GM18909 (cell line): ENCODE measurements around the gene ITK.
"Not testable (repeated sequence)": the region's sequence is repeated elsewhere in the genome, so short reads cannot be mapped to it uniquely, and the experiment has no call there.

Experiments used
- ATAC-seq: cut with Tn5 transposase; IDR thresholded peaks from one replicate; pipeline ENCODE4 v1.9.1; 2021; ENCODE audit warnings: mild to moderate bottlenecking; ENCODE audit not compliant: unreplicated experiment, poor library complexity

The ITK gene

GRCh38 chr5:157166214-157167213 is 14.1 kb upstream of the ITK start, which contains the start of gene GARIN3:
Gene GARIN3, minus strand, starts transcription at chr5:157166264. Its CDS starts 96 bp downstream, at chr5:157166168.
- no peak for ATAC-seq

DNA sequence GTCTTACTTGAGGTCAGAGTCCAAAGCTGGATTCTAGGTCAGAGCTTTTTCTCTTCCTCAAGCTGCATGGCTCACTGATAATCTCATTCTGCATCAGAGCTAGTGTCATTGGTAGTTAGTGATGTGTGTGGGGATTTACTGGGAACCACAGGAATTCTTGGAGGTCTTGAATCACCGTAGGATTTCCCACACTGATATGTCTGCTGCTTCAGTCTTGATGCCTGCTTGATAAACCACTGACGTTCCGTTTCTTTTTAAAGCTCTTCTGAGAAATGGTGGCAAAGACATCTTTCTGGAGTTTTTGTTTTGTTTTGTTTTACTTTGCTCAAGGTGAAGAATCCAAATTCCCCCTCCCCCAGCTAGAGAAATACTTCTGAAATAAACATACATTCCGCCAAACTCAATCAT is 13.4 kb upstream of the ITK start:
- no peak for ATAC-seq

DNA sequence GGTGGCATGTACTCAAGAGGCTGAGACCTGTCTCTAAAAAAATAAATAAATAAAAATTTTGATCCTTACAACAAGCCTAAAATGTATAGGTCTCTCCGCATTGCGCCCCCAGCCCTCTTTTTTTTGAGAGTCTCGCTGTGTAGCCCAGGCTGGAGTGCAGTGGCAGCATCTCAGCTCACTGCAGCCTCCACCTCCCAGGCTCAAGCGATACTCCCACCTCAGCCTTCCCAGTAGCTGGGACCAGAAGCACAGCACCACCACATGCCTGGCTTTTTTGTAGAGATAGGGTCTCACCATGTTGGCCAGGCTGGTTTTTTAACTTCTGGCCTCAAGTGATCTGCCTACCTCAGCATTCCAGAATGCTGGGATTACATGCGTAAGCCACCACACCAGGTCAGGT is 12.4 kb upstream of the ITK start:
- no peak for ATAC-seq

DNA sequence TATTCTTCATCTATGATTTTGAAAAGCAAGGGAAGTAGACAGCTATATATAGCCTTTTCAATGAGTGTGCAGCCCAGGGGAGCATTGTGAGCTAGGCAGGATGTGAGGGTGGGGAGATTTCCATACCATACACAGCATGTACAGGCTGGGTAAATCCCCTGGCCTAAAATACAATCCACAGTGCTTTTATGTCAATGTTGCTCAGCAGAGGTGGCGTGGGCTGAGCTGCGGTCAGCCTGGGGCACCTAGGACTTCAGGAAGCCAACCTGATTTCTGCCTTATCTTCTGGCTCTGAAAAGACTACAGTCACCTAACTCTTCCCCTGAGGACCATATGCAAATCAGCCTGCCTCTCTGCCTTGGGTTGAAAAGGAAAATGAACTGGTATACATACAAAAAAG is 8.2 kb upstream of the ITK start:
- ATAC-seq, result peak; percentile 99

DNA sequence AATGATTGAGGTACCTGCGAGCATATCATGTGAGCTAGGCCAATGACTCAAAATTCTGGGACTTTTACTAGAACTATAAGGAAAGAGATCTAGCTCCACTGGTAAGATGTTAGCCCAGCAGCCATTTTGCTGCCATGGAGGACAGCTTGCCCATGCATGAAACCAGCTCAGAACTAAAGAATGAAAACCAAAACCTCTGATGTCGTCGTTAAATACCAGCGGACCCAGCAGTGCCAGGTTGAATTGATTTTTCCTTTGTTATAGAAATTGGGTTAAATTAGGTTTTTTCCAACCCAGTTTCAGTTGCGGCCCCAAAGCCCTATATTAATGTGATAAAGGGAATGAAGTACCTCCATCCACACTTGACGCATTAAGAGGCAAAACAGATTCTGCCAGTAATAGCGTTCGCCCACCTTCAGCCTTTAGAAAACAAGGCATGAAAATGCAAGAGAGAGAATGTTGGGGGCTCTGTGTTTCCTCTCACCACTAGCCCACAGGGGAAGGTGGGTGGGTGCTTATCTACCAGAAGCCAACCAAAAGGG is 5.5 kb upstream of the ITK start:
- no peak for ATAC-seq

- no peak for ATAC-seq
Measured at GRCh38 chr5:157177953-157178352, 2.7 kb upstream of the ITK start.

DNA sequence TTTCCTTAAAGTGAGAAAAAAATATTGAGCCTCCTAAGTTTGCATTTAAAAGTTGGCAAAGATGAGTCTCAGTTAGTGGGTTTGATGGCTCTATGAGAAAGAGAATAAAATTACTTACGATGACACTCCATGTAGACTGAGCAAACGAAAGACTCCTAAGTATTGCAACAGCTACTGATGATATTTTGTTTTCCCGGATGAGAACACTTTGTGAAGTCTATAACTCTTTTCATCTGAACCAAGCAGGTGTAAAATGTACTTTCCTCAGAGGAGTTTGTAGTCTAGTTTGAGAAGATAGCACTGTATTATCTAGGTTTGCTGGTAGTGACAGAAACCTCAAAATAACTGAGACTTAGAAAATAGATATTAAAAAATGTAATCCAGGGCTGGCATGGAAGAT is 1.7 kb upstream of the ITK start:
- ATAC-seq, result no peak

GRCh38 chr5:157182143-157182757 is 1.6 kb downstream of the ITK start:
- no peak for ATAC-seq

DNA sequence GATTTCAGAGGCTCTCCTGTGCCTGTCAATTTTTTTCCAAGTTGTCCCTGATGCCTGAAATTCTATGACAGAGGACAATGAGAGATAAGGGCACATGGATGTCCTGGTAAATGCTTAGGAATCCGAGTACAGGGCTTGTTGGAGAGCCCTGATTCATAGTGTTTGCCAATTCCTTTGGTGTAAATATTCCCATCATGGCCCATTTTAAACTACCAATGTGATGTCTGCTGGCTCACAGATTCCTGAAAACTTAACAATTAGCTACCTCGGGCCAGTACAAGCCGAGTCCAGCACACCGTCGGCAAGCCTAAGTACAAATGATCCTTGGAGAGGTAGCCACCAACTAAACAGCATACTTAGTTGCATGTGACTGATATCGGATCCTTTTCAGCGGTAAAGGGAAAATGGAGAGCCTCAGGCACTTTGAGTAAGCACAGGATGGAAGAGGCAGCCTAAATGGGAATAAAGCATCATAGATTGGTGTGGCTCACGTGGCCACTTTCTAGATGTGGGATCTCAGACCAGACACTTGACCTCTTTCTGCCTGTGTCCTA is 3.6 kb downstream of the ITK start:
- ATAC-seq, result no peak

- not testable (repeated sequence) for ATAC-seq
Measured at GRCh38 chr5:157185122-157185521, 4.5 kb downstream of the ITK start.

DNA sequence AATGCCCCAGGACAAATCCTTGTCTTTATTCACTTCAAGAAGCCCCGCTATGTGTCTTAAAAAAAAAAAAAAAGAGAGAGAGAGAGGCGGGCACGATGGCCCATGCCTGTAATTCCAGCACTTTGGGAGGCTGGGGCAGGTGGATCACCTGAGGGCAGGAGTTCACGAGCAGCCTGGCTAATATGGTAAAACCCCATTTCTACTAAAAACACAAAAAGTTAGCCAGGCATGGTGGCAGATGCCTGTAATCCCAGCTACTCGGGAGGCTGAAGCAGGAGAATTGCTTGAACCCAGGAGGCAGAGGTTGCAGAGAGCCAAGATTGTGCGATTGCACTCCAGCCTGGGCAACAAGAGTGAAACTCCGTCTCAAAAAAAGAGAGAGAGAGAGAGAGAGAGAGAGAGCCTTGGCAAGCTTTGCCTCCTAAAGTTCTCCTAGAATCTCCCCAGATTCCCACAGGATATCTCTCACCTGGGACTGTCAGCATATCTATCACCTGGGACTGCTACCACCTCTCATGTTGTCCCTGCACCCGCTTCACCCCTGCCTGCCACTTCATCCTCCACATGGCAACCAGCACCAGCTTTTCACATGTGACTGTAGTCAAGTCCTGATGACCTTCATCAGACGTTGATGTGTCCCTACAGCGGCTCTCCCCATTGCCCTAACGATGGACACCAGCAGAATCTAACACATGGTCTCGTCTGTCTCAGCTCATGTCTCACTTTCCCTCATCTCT is 5.8 kb downstream of the ITK start:
- ATAC-seq, result no peak

DNA sequence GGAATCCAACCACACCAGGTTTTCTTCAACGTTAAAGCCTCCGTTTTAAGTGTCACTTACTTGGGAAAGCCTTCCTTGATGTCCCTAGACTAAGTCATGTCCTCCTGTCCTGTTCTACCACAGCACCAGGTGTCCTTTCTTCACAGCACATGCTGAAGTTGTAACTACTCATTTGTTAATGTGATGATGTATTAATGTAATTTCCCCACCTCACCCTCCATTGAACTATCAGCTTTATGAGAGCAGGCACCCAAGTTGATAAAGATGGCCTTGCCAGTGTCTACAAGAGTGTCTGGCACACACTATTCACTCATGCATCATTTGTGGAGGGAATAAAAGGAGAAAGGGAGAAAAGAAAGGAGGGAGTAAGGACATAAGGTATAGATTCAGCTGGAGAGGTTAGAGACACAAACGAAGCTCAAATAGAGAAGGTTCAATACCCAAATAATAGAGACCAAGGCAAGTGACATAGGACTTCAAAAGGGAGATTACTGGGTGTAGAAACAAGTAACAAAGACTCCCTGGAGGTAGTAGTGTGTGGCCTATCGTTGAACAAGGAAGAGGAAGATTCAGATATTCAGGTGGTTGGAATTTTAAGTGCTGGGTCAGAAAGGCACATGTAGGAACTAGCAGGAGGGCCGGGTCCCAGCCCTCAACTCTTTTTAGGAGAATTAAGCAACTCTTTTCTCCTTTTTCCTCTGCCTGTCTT is 6.6 kb downstream of the ITK start:
- no peak for ATAC-seq

DNA sequence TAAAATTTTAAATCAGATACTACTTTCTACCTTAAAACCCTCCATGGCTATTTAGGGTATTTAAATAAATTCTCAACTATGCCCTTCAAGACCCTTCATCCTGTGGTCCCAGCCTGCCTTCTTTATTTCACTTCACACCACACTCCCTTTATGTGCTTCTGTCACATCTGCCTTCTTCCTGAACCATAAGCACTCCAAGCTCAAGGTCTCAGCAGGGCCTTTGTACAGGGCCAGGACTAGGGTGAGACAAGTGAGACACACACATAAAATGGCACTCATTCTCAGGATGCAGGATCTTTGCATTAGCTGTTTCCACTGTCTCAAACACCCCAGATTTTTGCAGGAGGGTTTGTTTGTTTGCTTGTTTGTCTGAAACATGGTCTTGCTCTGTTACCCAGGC is 7.6 kb downstream of the ITK start:
- no peak for ATAC-seq

- ATAC-seq, result peak; percentile 78
Measured at GRCh38 chr5:157189223-157189622, 8.6 kb downstream of the ITK start.

GRCh38 chr5:157193699-157194424 is 13.2 kb downstream of the ITK start:
- ATAC-seq, result no peak

GRCh38 chr5:157196045-157196444 is 15.4 kb downstream of the ITK start:
- ATAC-seq, result no peak

GRCh38 chr5:157197086-157197485 is 16.4 kb downstream of the ITK start:
- ATAC-seq, result no peak

- ATAC-seq, result no peak
Measured at GRCh38 chr5:157198277-157198986, 17.8 kb downstream of the ITK start.
